ENCODE data around the gene XRCC4. TPM values are rescaled to one million over a fixed set of nuclear protein-coding genes. Genes with fewer than 3 reads are reported as not detected.

XRCC4 gene
- total RNA-seq, 1 donor from 2014 or later = 12.9 TPM

DNA sequence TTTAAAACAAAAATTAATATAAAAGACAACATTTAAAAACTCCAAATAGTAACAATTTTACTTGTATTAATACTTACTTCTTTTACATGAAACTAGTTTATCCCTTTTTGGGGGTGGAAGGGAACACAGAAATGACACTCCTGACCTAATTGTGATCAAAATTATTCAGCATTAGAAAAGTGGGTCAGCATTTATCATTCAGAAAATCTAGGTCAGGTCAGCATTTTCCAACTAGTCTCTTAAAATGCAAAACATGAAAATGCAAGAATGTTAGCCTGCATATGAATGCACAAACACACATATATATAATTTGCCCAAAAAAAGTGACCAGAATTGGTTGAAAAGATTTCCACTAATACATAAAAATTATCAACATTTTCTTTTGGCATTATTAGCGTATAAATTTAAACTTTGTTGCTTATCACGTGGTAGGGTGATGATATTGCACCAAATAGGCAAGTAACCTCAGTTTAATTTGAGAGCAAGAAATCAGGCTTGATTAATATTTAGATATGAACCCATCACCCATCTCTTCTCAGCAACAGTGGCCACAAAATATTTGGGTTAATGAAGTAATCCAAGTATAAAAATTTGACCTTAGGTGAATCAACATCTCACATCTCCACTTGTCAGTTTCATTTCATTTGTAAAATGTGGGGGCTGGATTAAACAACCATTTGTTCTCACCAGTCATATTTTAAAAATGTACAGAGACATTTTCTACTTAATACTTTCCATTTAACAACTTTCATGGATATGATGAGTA lies 5.9 kb upstream of the XRCC4 start:
- H3K4me3 Mint-ChIP-seq (ENCODE audit: low read depth) = no peak overlapping the region

DNA sequence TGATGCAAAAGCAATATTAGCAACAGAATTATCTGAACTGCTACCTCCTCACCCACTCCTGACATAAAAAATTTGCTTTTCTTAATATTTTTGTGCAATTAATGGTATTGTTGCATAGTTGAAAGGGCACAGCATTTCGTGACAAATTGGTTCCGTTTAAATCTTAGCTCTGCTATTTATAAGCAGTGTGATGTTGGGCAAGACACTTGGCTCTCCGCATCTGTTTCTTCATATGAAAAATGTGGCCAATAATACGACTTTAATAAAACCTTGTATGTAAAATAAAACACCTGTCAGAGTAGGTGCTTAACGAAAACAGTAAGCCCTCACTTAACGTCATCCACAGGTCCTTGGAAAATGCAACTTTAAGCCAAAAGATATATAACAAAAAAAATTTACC lies 4.4 kb upstream of the XRCC4 start:
- no peaks in the 10 kb centered on the region for H3K9me3 Mint-ChIP-seq (ENCODE audit: low read depth)
- H3K4me3 Mint-ChIP-seq (ENCODE audit: low read depth) = no peak overlapping the region
- no peaks in the 10 kb centered on the region for H3K27me3 Mint-ChIP-seq
- H3K4me1 Mint-ChIP-seq (ENCODE audit: low read depth) = peaks cover 40% of the 10 kb centered on the region
- TF ChIP-seq, protein P1, sequence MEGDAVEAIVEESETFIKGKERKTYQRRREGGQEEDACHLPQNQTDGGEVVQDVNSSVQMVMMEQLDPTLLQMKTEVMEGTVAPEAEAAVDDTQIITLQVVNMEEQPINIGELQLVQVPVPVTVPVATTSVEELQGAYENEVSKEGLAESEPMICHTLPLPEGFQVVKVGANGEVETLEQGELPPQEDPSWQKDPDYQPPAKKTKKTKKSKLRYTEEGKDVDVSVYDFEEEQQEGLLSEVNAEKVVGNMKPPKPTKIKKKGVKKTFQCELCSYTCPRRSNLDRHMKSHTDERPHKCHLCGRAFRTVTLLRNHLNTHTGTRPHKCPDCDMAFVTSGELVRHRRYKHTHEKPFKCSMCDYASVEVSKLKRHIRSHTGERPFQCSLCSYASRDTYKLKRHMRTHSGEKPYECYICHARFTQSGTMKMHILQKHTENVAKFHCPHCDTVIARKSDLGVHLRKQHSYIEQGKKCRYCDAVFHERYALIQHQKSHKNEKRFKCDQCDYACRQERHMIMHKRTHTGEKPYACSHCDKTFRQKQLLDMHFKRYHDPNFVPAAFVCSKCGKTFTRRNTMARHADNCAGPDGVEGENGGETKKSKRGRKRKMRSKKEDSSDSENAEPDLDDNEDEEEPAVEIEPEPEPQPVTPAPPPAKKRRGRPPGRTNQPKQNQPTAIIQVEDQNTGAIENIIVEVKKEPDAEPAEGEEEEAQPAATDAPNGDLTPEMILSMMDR (IDR thresholded peaks at IDR 0.05; ENCODE audit: unreplicated experiment) = no peak
- peaks cover 16% of the 10 kb centered on the region for H3K36me3 Mint-ChIP-seq (ENCODE audit: insufficient read depth)
- no peak for DNase-seq (ENCODE audit: low spot score, unreplicated experiment)
- H3K27ac Mint-ChIP-seq = no peak overlapping the region

More for the DNA sequence above, 5.9 kb upstream of the XRCC4 start:
- DNase-seq (ENCODE audit: low spot score, unreplicated experiment) = no peak
- TF ChIP-seq, protein P1 (IDR thresholded peaks at IDR 0.05; ENCODE audit: unreplicated experiment) = no peak
- peaks cover 16% of the 10 kb centered on the region for H3K36me3 Mint-ChIP-seq (ENCODE audit: insufficient read depth)
- H3K27me3 Mint-ChIP-seq = no peaks in the 10 kb centered on the region
- peaks cover 42% of the 10 kb centered on the region for H3K4me1 Mint-ChIP-seq (ENCODE audit: low read depth)
- H3K9me3 Mint-ChIP-seq (ENCODE audit: low read depth) = no peaks in the 10 kb centered on the region
- H3K27ac Mint-ChIP-seq = no peak overlapping the region

DNA sequence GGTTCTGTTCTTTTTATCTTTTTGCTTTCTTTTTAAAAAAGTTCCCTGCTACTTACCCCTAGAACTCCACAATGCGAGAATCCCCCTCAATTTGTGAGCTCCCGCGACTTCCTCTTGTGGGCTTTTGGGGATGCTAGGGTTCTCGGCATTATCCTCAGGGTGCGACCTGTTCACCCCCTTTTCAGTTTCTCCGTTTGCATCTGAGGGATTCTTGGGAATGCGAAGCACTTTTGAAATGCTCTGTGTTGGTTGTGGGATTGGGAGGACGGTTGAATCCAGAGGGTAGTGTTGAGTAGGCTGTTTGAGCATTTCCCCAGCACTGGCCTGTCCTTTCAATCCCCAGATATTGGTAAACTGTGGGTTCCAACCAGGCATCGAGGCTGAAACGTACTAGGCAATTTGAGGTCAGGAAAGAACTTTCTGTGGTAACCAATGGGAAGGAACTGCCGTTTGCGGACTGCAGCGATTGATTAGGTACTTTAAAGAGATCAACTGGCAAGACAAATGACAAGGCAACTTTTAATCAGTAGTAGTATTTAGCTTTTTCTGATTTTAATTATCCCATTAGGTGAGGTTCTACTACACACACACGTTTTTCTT lies 415 bp downstream of the XRCC4 start:
- DNase-seq (ENCODE audit: low spot score, unreplicated experiment) = peak; percentile 9

DNA sequence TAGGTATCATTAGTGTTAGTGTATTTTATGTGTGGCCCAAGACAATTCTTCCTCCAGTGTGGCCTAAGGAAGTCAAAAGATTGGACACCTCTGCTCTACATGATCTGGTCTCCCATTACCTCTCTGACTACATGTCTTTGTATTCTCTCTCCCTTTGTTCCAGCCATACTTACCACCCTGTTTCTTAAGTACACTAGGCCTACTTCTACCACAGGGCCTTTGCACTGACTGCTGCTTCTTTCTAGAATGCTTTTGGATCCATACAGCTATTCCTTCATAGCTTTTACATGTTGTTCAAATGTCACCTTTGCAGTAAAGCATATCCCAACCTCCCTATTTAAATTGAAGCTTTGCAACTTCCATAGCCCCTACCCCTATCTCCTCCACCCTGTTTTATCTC lies 5.4 kb downstream of the XRCC4 start:
- Mint-ChIP-seq H3K9me3 (ENCODE audit: low read depth) (peaks cover 4% of the 10 kb centered on the region), H3K27me3 (peaks cover 7% of the 10 kb centered on the region), H3K36me3 (ENCODE audit: insufficient read depth) (peaks cover 4% of the 10 kb centered on the region), H3K4me3 (ENCODE audit: low read depth) (no peak overlapping the region), H3K27ac (no peak overlapping the region), H3K4me1 (ENCODE audit: low read depth) (peaks cover 30% of the 10 kb centered on the region)
- DNase-seq (ENCODE audit: low spot score, unreplicated experiment) = no peak
- TF ChIP-seq, protein P1 (IDR thresholded peaks at IDR 0.05; ENCODE audit: unreplicated experiment) = no peak

More for the DNA sequence above, 415 bp downstream of the XRCC4 start:
- Mint-ChIP-seq H3K9me3 (ENCODE audit: low read depth) (peaks cover 2% of the 10 kb centered on the region), H3K27me3 (peaks cover 6% of the 10 kb centered on the region), H3K4me3 (ENCODE audit: low read depth) (peak overlapping the region; percentile 98), H3K4me1 (ENCODE audit: low read depth) (peaks cover 25% of the 10 kb centered on the region), H3K36me3 (ENCODE audit: insufficient read depth) (peaks cover 14% of the 10 kb centered on the region), H3K27ac (peak overlapping the region; percentile 99)
- TF ChIP-seq, protein P1 (IDR thresholded peaks at IDR 0.05; ENCODE audit: unreplicated experiment) = no peak

DNA sequence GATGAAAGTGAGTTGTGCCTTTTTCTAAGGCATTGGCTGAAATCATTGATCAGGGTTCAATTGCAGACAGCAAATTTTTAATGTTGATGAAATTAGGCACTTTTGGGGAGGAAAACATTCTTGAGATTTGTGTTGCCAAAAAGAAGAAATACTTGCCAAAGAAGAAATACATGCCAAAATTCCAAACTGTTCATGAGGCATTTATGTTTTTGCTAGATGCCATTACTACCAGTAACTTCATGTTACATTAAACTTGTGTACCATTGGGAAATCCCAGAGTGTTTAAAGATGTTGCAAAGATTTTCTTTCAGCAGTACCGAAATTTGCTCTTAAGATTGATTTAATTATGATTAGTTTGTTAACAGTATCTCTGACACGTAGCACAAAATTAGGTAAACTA lies 7.0 kb downstream of the XRCC4 start:
- Mint-ChIP-seq H3K9me3 (ENCODE audit: low read depth) (peaks cover 4% of the 10 kb centered on the region), H3K36me3 (ENCODE audit: insufficient read depth) (peaks cover 4% of the 10 kb centered on the region), H3K27ac (no peak overlapping the region), H3K4me3 (ENCODE audit: low read depth) (no peak overlapping the region), H3K4me1 (ENCODE audit: low read depth) (peaks cover 33% of the 10 kb centered on the region), H3K27me3 (peaks cover 7% of the 10 kb centered on the region)
- TF ChIP-seq, protein P1 (IDR thresholded peaks at IDR 0.05; ENCODE audit: unreplicated experiment) = no peak
- DNase-seq (ENCODE audit: low spot score, unreplicated experiment) = no peak

Data from progenitor cell of endocrine pancreas (in vitro differentiated cells).